Neural progenitor cell (in vitro differentiated cells): ENCODE data around the gene GASK1A. TPM values are rescaled to one million over a fixed set of nuclear protein-coding genes. Genes with fewer than 3 reads are reported as not detected.
A peak's percentile ranks its signal among the peaks of the same experiment; 100 is the strongest.

Experiments
- DNase-seq: peaks from one replicate; pipeline ENCODE4 v3.0.0-alpha.2; 2016; ENCODE audit warnings: low spot score
- H2AFZ ChIP-seq: fragments of 200-600 bp; sonication (generic); replicated peaks from 2 replicates; pipeline ENCODE4 v1.6.1; 2016; ENCODE audit warnings: antibody characterized with exemption
- H3F3A ChIP-seq: fragments of 200-600 bp; sonication (generic); 2 replicates; pipeline ENCODE4 v1.6.1; 2016; ENCODE audit warnings: antibody characterized with exemption, low read depth
- H3K27ac ChIP-seq: fragments of 200-600 bp; sonication (generic); 2 replicates; pipeline ENCODE4 v1.5.1; 2016; ENCODE audit warnings: mild to moderate bottlenecking
- H3K27me3 ChIP-seq: fragments of 200-600 bp; sonication (generic); 2 replicates; pipeline ENCODE4 v1.6.1; 2016; ENCODE audit warnings: mild to moderate bottlenecking, moderate library complexity
- H3K36me3 ChIP-seq: fragments of 200-600 bp; sonication (generic); 2 replicates; pipeline ENCODE4 v1.5.1; 2016
- H3K4me1 ChIP-seq: fragments of 200-600 bp; sonication (generic); 2 replicates; pipeline ENCODE4 v1.6.1; 2016; ENCODE audit warnings: mixed run types
- H3K4me2 ChIP-seq: fragments of 200-600 bp; sonication (generic); 2 replicates; pipeline ENCODE4 v1.6.1; 2016
- H3K4me3 ChIP-seq: fragments of 200-600 bp; sonication (generic); 2 replicates; pipeline ENCODE4 v1.5.1; 2016
- H3K79me2 ChIP-seq: fragments of 200-600 bp; sonication (generic); 2 replicates; pipeline ENCODE4 v1.6.1; 2016; ENCODE audit warnings: low read depth
- H3K9ac ChIP-seq: fragments of 200-600 bp; sonication (generic); 2 replicates; pipeline ENCODE4 v1.6.1; 2016
- H3K9me3 ChIP-seq: fragments of 200-600 bp; sonication (generic); 2 replicates; pipeline ENCODE4 v1.5.1; 2016; ENCODE audit warnings: low read depth
- H4K20me1 ChIP-seq: fragments of 200-600 bp; sonication (generic); 2 replicates; pipeline ENCODE4 v1.6.1; 2016; ENCODE audit warnings: low read depth
- H3K27ac Mint-ChIP-seq: 3 replicates; pipeline ENCODE4 v1.8.0; 2021; ENCODE audit warnings: mixed read lengths
- H3K27me3 Mint-ChIP-seq: 2 replicates; pipeline ENCODE4 v1.8.0; 2022; ENCODE audit warnings: low read depth, mild to moderate bottlenecking, inconsistent platforms, moderate library complexity, mixed read lengths; ENCODE audit not compliant: insufficient read depth
- H3K36me3 Mint-ChIP-seq: 3 replicates; pipeline ENCODE4 v1.8.0; 2021; ENCODE audit warnings: mixed read lengths
- H3K4me1 Mint-ChIP-seq: 3 replicates; pipeline ENCODE4 v1.8.0; 2021; ENCODE audit warnings: mixed read lengths
- H3K4me3 Mint-ChIP-seq: 3 replicates; pipeline ENCODE4 v1.8.0; 2021; ENCODE audit warnings: mild to moderate bottlenecking, moderate library complexity, mixed read lengths
- H3K9me3 Mint-ChIP-seq: 3 replicates; pipeline ENCODE4 v1.8.0; 2020; ENCODE audit warnings: mixed read lengths
- EZH2 ChIP-seq: fragments of 200-600 bp; sonication (generic); IDR thresholded peaks from 2 replicates; pipeline ENCODE4 v1.6.1; 2017; ENCODE audit warnings: antibody characterized with exemption, mild to moderate bottlenecking, moderate library complexity
- EZH2phosphoT487 ChIP-seq: fragments of 200-600 bp; sonication (generic); IDR thresholded peaks from 2 replicates; pipeline ENCODE4 v1.6.1; 2017; ENCODE audit warnings: antibody characterized with exemption
- total RNA-seq: library from RNA; depleted of rRNA; stranded (reverse); fragments of >200 nt; gene quantifications from 2 replicates; pipeline ENCODE4 v1.2.3, GENCODE V29; 2015; ENCODE audit warnings: low replicate concordance
- TF ChIP-seq, protein P1 (sequence below): fragments of 200-600 bp; sonication (generic); IDR thresholded peaks from 2 replicates; pipeline ENCODE4 v1.5.1; 2017; ENCODE audit warnings: antibody characterized with exemption, mild to moderate bottlenecking

The GASK1A gene
- total RNA-seq, 1 donor from 2014 or later = 3.9 TPM

DNA sequence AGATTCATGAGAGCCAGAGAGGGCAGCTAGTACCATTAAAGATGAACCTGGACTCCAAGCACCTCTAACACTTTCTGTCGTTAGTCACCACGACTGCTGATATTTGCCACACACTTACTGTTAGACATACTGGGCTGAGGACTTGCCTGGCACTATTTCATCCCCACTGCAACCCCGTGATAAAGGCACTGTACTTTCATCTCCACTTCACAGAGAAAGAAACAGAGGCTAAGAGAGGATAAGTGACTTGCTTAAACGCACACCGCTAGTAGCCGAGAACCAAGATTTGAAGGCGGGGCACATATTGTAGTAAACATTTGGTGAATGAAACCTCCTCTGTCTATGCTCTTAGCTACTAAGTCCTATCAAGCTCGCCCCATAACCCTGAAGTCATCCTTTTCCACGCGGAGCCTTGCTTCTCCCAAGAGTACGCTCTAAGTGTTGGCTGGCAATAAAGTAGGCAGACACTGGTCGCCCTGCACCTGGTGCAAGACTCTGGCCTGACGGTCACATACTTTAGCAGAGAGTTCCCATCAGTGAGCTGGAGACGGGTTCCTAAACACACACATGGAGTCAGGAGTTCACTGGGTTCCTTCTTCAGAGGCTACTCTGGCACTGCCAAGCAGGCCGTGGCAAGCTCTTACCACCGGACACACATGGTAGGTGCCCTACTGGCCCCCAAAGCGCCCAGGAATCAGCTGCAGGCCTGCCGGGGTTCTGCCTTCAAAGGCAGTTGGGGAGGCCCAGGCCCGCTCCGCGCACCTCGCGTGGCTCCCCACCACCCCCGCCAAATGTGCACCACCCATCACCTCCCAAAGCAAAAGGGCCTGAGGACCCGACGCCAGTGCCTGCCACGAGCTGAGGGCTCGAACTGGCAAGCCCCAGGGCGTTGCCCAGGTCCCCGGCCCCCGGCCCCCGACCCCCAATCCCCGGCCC, 125.8 kb downstream of the GASK1A start:
- H3K79me2 ChIP-seq = peaks cover 15% of the 10 kb centered on the region
- no peaks in the 10 kb centered on the region for H3K36me3 Mint-ChIP-seq
- peaks cover 7% of the 10 kb centered on the region for H3K4me1 ChIP-seq
- H3K36me3 ChIP-seq = no peaks in the 10 kb centered on the region
- TF ChIP-seq, protein P1, sequence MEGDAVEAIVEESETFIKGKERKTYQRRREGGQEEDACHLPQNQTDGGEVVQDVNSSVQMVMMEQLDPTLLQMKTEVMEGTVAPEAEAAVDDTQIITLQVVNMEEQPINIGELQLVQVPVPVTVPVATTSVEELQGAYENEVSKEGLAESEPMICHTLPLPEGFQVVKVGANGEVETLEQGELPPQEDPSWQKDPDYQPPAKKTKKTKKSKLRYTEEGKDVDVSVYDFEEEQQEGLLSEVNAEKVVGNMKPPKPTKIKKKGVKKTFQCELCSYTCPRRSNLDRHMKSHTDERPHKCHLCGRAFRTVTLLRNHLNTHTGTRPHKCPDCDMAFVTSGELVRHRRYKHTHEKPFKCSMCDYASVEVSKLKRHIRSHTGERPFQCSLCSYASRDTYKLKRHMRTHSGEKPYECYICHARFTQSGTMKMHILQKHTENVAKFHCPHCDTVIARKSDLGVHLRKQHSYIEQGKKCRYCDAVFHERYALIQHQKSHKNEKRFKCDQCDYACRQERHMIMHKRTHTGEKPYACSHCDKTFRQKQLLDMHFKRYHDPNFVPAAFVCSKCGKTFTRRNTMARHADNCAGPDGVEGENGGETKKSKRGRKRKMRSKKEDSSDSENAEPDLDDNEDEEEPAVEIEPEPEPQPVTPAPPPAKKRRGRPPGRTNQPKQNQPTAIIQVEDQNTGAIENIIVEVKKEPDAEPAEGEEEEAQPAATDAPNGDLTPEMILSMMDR = no peak
- no peak for TF ChIP-seq EZH2
- no peak for TF ChIP-seq EZH2phosphoT487
- no peaks in the 10 kb centered on the region for H3K9me3 Mint-ChIP-seq
- H3K9me3 ChIP-seq = no peaks in the 10 kb centered on the region
- H3K27ac ChIP-seq = no peak overlapping the region
- H3F3A ChIP-seq = no peaks in the 10 kb centered on the region
- peaks cover 33% of the 10 kb centered on the region for H3K27me3 ChIP-seq
- H3K4me2 ChIP-seq = peak overlapping the region; percentile 85
- no peak overlapping the region for H3K27ac Mint-ChIP-seq
- no peak overlapping the region for H3K9ac ChIP-seq
- H3K27me3 Mint-ChIP-seq = no peaks in the 10 kb centered on the region
- no peaks in the 10 kb centered on the region for H4K20me1 ChIP-seq
- no peak for DNase-seq
- peak overlapping the region; percentile 80 for H3K4me3 Mint-ChIP-seq
- peaks cover 14% of the 10 kb centered on the region for H3K4me1 Mint-ChIP-seq
- peak overlapping the region; percentile 77 for H3K4me3 ChIP-seq
- no peak overlapping the region for H2AFZ ChIP-seq

DNA sequence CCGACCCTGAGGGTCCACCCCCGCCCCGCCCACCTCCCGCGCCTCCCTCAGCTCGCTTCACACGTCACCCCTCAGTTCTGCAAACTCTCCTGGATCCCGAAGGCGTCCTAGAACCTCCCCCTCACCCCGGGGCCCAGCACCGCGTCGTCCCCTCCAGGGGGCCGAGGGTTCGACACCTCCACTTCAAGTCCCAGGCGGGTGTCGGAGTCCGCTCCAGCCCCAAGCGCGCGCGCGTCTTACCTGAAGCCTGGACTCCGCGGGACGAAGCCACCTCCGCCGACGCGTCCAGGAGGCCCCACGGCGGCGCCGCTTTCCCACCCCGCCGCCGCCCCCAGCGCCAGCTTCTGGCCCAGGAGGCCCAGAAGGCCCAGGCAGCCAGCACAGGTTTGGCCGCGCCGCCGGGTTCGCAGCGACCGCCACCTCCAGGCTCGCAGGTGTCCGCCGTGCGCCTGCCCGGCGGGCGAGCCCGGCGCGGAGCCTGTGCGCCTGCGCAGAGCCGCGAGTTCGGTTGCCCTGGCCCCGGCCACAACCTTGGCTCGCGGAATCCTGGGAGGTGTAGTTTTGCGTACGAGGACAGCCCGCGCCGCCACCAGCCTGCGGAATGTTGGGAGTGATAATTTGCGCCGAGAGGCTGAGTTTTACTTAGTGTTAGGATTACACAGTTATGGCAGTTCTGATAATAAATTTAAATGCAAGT, 126.6 kb downstream of the GASK1A start, which contains the start of gene POMGNT2:
POMGNT2 (minus strand) TSS at position 484 of the 697 bp plus-strand sequence. CDS start 24,648 bp downstream, outside the sequence.
- peak within 1 kb of the TSS; percentile 80 for H3K4me3 Mint-ChIP-seq
- Histone ChIP-seq H3F3A (no peaks in the 10 kb centered on the region), H3K4me1 (peaks cover 7% of the 10 kb centered on the region), H2AFZ (peak within 1 kb of the TSS; percentile 92), H3K27ac (no peak within 1 kb of the TSS), H3K4me2 (peak within 1 kb of the TSS; percentile 85), H3K27me3 (peaks cover 33% of the 10 kb centered on the region), H4K20me1 (no peaks in the 10 kb centered on the region), H3K4me3 (peak within 1 kb of the TSS; percentile 77), H3K36me3 (no peaks in the 10 kb centered on the region), H3K9ac (peak within 1 kb of the TSS; percentile 44), H3K9me3 (no peaks in the 10 kb centered on the region), H3K79me2 (peaks cover 15% of the 10 kb centered on the region)
- H3K27me3 Mint-ChIP-seq = no peaks in the 10 kb centered on the region
- DNase-seq = peak; percentile 96
- no peak within 1 kb of the TSS for H3K27ac Mint-ChIP-seq
- H3K36me3 Mint-ChIP-seq = no peaks in the 10 kb centered on the region
- peaks cover 14% of the 10 kb centered on the region for H3K4me1 Mint-ChIP-seq
- H3K9me3 Mint-ChIP-seq = no peaks in the 10 kb centered on the region
- TF ChIP-seq EZH2phosphoT487 = no peak
- no peak for TF ChIP-seq EZH2
- TF ChIP-seq, protein P1 = peak; percentile 11

DNA sequence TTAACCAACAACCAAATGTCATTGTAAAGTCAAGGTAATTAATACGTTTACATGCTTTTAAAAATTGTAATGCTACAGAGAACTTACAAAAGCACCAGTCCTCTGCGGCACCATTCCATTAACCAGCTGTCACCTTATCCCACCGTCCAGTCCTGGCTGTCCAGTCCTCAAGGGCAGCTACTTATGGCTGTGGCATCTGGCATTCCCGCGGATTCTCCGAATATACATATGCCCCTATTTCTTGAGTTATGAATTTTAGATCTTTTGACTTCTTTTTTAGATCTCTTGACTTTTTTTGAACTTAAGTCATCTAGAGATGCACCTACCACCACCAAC, 127.2 kb downstream of the GASK1A start:
- H3K27me3 ChIP-seq = peaks cover 33% of the 10 kb centered on the region
- H3K36me3 Mint-ChIP-seq = no peaks in the 10 kb centered on the region
- H3K79me2 ChIP-seq = peaks cover 15% of the 10 kb centered on the region
- H3F3A ChIP-seq = no peaks in the 10 kb centered on the region
- DNase-seq = no peak
- H3K9me3 Mint-ChIP-seq = no peaks in the 10 kb centered on the region
- H3K4me3 Mint-ChIP-seq = peak overlapping the region; percentile 78
- H3K4me2 ChIP-seq = peak overlapping the region; percentile 85
- no peaks in the 10 kb centered on the region for H3K36me3 ChIP-seq
- TF ChIP-seq EZH2phosphoT487 = no peak
- TF ChIP-seq, protein P1 = no peak
- TF ChIP-seq EZH2 = no peak
- H3K4me3 ChIP-seq = peak overlapping the region; percentile 77
- H3K4me1 Mint-ChIP-seq = peaks cover 14% of the 10 kb centered on the region
- H3K27me3 Mint-ChIP-seq = no peaks in the 10 kb centered on the region
- H3K9ac ChIP-seq = no peak overlapping the region
- peak overlapping the region; percentile 74 for H2AFZ ChIP-seq
- no peaks in the 10 kb centered on the region for H4K20me1 ChIP-seq
- H3K4me1 ChIP-seq = peaks cover 7% of the 10 kb centered on the region
- no peaks in the 10 kb centered on the region for H3K9me3 ChIP-seq
- no peak overlapping the region for H3K27ac ChIP-seq
- H3K27ac Mint-ChIP-seq = no peak overlapping the region

Other genes with a start within 250 kb of the GASK1A start
- 1.1 TPM in 1 of 2 replicates, not detected in the other for gene CCDC13, start 206.1 kb upstream of the GASK1A start, total RNA-seq
- 110 and 181 TPM in 2 replicates for gene HIGD1A, start 174.8 kb upstream of the GASK1A start, total RNA-seq
- gene ACKR2, start 169.9 kb upstream of the GASK1A start, total RNA-seq = not detected in 2 replicates
- gene CYP8B1, start 103.4 kb upstream of the GASK1A start, total RNA-seq = not detected in 2 replicates
- not detected in 2 replicates for gene ZNF662, start 73.2 kb upstream of the GASK1A start, total RNA-seq
- 13.2 and 28.8 TPM in 2 replicates for gene POMGNT2, start 126.8 kb downstream of the GASK1A start, total RNA-seq